ENCODE measurements around the gene AIP. TPM values are rescaled to one million over a fixed set of nuclear protein-coding genes. Genes with fewer than 3 reads are reported as not detected.

AIP gene
- total RNA-seq, 1 experiment from 2014 or later: 61.0 TPM

DNA sequence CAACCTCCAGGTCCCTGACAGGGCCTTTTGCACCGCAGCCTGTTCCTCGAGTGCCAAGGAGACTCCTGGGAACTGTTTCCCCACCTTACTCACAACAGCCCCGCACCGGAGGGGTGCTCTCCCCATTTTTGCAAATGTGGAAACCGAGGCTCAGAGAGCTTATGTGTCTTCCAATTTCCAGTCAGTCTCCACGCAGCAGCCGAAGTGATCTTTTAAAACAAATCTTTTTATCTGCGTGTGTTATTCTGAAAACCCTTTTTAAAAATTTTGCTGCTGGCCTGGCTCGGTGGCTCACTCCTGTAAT lies 13.4 kb upstream of the AIP start:
- POLR2A ChIA-PET: interaction anchor here (2.1 kb wide), 1 partner anchor 13 kb away, joined by 9 read pairs; the partner anchor contains the start of gene AIP
- intact Hi-C loops (cut with micrococcal nuclease): loop anchor here (1.0 to 5.0 kb wide), 4 partner anchors 37 to 117 kb away; partner anchors contain the start of genes POLD4 and RPS6KB2
- no peaks in the 10 kb centered on the region for H4K20me1 ChIP-seq (ENCODE audit: insufficient read depth)
- RAD21 ChIA-PET (ENCODE audit: low non-redundant PET in 1 of 2, low total read pairs in 2 of 2, uncharacterized antibody in 2 of 2, unreplicated experiment in 2 of 2): interaction anchor here in 1 of 2 experiments (2.2 kb wide), 1 partner anchor 68 kb away, joined by 6 read pairs; the partner anchor contains the start of gene PPP1CA
- TF ChIP-seq, protein P1, sequence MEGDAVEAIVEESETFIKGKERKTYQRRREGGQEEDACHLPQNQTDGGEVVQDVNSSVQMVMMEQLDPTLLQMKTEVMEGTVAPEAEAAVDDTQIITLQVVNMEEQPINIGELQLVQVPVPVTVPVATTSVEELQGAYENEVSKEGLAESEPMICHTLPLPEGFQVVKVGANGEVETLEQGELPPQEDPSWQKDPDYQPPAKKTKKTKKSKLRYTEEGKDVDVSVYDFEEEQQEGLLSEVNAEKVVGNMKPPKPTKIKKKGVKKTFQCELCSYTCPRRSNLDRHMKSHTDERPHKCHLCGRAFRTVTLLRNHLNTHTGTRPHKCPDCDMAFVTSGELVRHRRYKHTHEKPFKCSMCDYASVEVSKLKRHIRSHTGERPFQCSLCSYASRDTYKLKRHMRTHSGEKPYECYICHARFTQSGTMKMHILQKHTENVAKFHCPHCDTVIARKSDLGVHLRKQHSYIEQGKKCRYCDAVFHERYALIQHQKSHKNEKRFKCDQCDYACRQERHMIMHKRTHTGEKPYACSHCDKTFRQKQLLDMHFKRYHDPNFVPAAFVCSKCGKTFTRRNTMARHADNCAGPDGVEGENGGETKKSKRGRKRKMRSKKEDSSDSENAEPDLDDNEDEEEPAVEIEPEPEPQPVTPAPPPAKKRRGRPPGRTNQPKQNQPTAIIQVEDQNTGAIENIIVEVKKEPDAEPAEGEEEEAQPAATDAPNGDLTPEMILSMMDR (IDR thresholded peaks at IDR 0.05 in 2 of 3, conservative IDR thresholded peaks at IDR 0.05 in 1 of 3; ENCODE audit: borderline replicate concordance in 1 of 3, insufficient read depth in 1 of 3, low read depth in 2 of 3, low read length in 2 of 3): 0 out of 6 replicates have a peak, but pooled peaks of 1 of the 3 experiments have one; percentile 2
- TF ChIP-seq POLR2AphosphoS5 (IDR thresholded peaks at IDR 0.05; ENCODE audit: low read depth, low read length): no peak
- no peak overlapping the region for H2AFZ ChIP-seq (ENCODE audit: low read depth, low read length, poor library complexity, severe bottlenecking)
- no peak for ATAC-seq
- H3K9me3 ChIP-seq (ENCODE audit: control insufficient read depth in 1 of 2, insufficient read depth in 1 of 2, low read depth in 1 of 2, low read length in 2 of 2): no peaks in the 10 kb centered on the region
- BruUV-seq (replicated peaks): no TSS peak
- CTCF ChIA-PET: no interaction called here
- H3K27ac ChIP-seq (ENCODE audit: low read depth, low read length): peak overlapping the region; percentile 38
- peak overlapping the region; percentile 61 to 95 for H3K4me3 ChIP-seq (replicated peaks in 1 of 2; ENCODE audit: low read depth in 1 of 2, low read length in 2 of 2)
- no peaks in the 10 kb centered on the region for H3K27me3 ChIP-seq (ENCODE audit: insufficient read depth, low read length)
- peaks cover 22 to 40% of the 10 kb centered on the region in 2 experiments for H3K4me1 ChIP-seq (ENCODE audit: control insufficient read depth in 1 of 2, insufficient read depth in 2 of 2, low read length in 2 of 2)
- peaks cover 15% of the 10 kb centered on the region; the same call in 1 of the 2 replicates for H3K79me2 ChIP-seq (ENCODE audit: insufficient read depth, low read length)
- peak overlapping the region; percentile 80 for H3K9ac ChIP-seq (ENCODE audit: low read length)
- peak overlapping the region; percentile 100 for H3K4me2 ChIP-seq (ENCODE audit: low read length)
- no peaks in the 10 kb centered on the region for H3K36me3 ChIP-seq (ENCODE audit: control insufficient read depth in 1 of 2, insufficient read depth in 2 of 2, low read length in 2 of 2)
- no peaks in the 10 kb centered on the region for H3K9me2 ChIP-seq (ENCODE audit: insufficient read depth)
- DNase-seq (ENCODE audit: low read depth, low spot score): no peak

DNA sequence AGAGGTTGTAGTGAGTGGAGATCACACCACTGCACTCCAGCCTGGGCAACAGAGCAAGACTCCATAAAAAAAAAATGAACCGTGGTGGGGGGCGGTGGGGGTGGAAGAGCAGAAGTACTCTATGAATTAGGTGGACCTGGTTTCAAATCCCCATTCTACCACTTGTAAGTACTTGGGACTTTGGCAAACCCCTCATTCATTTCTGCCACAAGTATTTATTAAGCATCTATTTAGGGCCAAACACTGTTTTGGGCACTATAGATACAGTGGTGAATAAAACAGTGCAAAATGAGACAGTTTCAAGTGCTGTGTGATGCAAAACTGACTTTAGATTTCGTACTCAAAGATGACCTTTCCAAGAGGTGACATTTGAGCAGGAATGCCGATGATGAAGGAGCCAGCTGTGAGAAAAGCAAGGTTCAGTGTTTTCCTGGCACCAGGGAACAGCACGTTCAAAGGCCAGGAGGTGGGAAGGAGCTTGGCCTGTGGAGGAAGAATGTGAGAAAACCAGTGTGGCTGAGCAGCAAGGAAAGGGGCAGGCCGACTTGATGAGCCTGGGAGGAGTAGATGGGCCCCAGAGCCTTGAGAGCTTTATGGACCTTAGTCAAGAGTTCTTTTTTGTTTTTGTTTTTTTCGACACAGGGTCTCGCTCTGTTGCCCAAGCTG lies 12.4 kb upstream of the AIP start:
- H3K9me3 ChIP-seq (ENCODE audit: control insufficient read depth in 1 of 2, insufficient read depth in 1 of 2, low read depth in 1 of 2, low read length in 2 of 2): no peaks in the 10 kb centered on the region
- CTCF ChIA-PET: no interaction called here
- intact Hi-C loops (cut with micrococcal nuclease): no loop called here
- DNase-seq (ENCODE audit: low read depth, low spot score) (no peak), ATAC-seq (no peak)
- no peaks in the 10 kb centered on the region for H4K20me1 ChIP-seq (ENCODE audit: insufficient read depth)
- POLR2A ChIA-PET: no interaction called here
- peaks cover 7% of the 10 kb centered on the region; the same call in 1 of the 2 replicates for H3K79me2 ChIP-seq (ENCODE audit: insufficient read depth, low read length)
- no TSS peak for BruUV-seq (replicated peaks)
- no peaks in the 10 kb centered on the region for H3K27me3 ChIP-seq (ENCODE audit: insufficient read depth, low read length)
- H3K4me1 ChIP-seq (ENCODE audit: control insufficient read depth in 1 of 2, insufficient read depth in 2 of 2, low read length in 2 of 2): peaks cover 21 to 35% of the 10 kb centered on the region in 2 experiments
- RAD21 ChIA-PET (ENCODE audit: low non-redundant PET in 1 of 2, low total read pairs in 2 of 2, uncharacterized antibody in 2 of 2, unreplicated experiment in 2 of 2): interaction anchor here in 1 of 2 experiments (2.2 kb wide), 1 partner anchor 69 kb away, joined by 6 read pairs; the partner anchor contains the start of gene PPP1CA
- no peak overlapping the region for H3K27ac ChIP-seq (ENCODE audit: low read depth, low read length)
- H3K4me3 ChIP-seq (replicated peaks in 1 of 2; ENCODE audit: low read depth in 1 of 2, low read length in 2 of 2): no peak overlapping the region
- H3K9me2 ChIP-seq (ENCODE audit: insufficient read depth): no peaks in the 10 kb centered on the region
- H3K4me2 ChIP-seq (ENCODE audit: low read length): no peak overlapping the region
- TF ChIP-seq SP1 (IDR thresholded peaks at IDR 0.05; ENCODE audit: low read depth) (no peak), JUND (IDR thresholded peaks at IDR 0.05) (no peak), FOSL1 (IDR thresholded peaks at IDR 0.05; ENCODE audit: low read depth) (no peak)
- no peaks in the 10 kb centered on the region for H3K36me3 ChIP-seq (ENCODE audit: control insufficient read depth in 1 of 2, insufficient read depth in 2 of 2, low read length in 2 of 2)
- H2AFZ ChIP-seq (ENCODE audit: low read depth, low read length, poor library complexity, severe bottlenecking): no peak overlapping the region
- H3K9ac ChIP-seq (ENCODE audit: low read length): no peak overlapping the region

Measured in HCT116 (cell line).